GM12801 (cell line): ENCODE measurements around the gene TMEM181.

Experiments
- CTCF ChIP-seq: IDR thresholded peaks from one replicate; pipeline ENCODE4 v1.5.1; 2011; ENCODE audit warnings: control low read depth; ENCODE audit not compliant: insufficient read length; ENCODE audit errors: extremely low read depth

TMEM181 gene

DNA sequence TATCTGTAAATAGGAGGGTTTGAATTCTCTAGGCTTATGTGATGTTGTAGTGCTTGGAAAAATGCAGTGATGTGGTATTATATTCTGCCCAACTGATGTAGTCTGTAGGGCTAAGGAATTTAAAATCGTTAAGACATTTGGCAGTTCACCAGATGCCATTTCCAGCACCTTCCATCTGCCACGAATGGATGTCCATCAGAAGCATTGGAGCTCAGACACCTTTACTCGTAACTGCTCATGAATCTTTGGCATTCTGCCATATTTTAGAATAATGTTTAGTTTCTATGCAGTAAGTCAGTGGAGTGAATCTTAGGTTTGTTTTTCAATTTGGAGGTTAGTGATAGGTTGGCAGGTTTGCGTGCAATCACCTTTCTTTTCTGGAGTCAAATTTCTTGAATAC, 87.6 kb downstream of the TMEM181 start:
- TF ChIP-seq CTCF, result no peak

DNA sequence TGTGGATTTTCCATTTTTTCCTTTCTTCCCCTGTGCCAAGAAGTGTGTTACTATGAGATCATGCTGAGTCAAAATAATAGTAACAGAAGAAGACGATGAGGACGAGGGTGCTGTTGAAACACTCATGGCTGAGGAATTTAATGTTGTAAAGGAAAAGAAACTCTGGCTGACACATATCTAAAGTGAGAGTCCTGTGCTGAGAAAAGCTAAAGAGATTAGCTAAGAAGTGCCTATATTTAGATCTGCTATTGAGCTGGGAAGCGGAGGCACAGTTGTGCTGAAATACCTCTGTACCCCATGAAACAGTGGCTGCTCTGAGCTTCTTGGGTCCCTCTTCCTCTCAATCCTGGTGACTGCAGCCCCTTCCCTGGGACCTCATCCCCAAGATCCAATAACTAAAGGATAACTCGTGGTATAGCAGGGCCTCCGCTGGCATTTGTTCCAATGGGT, 88.8 kb downstream of the TMEM181 start:
- TF ChIP-seq CTCF, result no peak

DNA sequence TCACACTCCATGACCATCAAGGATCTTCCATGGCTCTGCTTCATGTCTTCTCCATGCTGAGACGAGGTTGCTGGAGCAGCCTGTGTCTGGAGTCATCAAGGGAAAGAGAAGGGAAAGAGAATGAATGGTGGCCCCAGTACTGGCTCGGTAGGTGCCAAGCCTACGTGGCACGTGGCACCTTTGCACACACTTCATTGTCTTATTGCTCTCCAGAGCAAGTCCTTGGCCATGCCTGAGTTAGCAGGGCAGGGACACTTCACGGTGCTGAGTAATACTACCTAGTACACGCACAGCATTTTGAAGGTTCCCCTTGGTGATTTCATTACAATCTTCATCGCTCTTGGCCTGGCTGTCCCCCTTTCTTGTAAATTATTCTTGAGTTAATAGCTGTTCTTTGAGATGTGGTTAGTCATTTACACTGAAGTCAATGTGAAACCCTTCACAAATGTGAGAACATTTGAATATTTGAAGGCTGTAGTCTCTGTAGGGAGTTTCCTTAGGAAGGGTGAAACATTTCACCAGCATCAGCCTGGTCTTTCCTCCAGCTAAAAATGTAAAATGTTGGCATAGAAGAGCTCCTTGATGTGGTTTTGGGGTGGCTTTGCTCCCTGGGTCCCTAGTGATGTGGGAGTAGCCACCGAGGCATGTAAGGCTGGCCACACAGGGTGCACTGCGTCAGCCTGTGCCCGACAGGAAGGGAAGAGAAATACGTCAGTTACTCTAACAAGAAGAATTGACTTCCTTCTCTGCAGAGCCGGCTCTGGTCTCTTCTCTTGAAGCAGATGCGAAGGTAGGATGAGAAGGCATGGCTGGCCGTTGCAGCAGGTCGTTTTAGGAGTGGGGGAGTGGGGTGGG, 89.6 kb downstream of the TMEM181 start, which contains the start of gene SYTL3:
SYTL3 (plus strand) TSS at position 766 of the 855 bp plus-strand sequence. CDS start 13,215 bp downstream, outside the sequence.
- no peak for TF ChIP-seq CTCF

DNA sequence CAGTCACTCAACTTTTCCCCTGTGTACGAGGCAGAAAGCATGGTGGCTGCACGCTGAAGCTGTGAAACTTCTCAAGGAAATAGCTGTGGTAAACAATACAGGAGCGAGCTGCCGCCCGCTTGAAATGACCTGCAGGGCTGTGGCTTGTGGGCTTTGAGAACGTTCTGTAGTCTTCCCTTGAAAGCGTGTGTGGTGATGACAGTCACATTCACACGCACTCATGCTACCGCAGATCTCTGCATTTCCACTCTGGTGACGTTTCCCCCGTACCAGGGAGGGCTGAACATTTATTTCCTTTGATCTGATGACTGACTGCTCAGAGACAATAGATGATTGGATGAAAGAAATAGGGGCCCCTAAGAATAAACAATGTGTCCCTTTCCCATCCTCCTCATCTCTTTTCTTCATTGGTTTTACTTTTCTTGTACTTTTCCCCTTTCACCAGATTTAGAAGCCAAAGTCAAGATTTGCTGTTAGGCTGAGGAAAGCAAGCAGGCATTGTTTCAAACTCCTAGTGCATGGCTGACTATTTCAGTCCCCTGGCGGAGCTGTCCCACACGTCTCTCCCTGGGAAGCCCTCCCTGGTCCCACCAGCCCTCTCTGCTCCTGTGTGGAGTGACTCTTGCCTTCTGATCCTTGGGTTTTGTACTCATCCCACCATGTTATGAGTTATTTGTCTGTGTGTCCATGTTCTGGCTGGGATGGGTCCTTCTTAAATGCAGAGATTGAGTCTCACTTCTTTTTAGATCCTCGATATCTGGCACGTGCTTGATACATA, 93.9 kb downstream of the TMEM181 start:
- no peak for TF ChIP-seq CTCF

GRCh38 chr6:158654498-158654897, 94.6 kb downstream of the TMEM181 start:
- no peak for TF ChIP-seq CTCF

- TF ChIP-seq CTCF, result no peak
Observed at GRCh38 chr6:158654960-158655489, 95.1 kb downstream of the TMEM181 start.
